Panc1 (cell line): ENCODE data around the gene RIC8A.

ENCODE experiments used
- POLR2AphosphoS5 ChIP-seq: IDR thresholded peaks from 2 replicates; pipeline ENCODE4 v1.6.1; 2012; ENCODE audit warnings: mild to moderate bottlenecking, low read depth, low read length, moderate library complexity
- SIN3A ChIP-seq: IDR thresholded peaks from 2 replicates; pipeline ENCODE4 v1.6.1; 2012; ENCODE audit warnings: low read depth, mild to moderate bottlenecking, low read length, moderate library complexity, borderline replicate concordance; ENCODE audit not compliant: insufficient read depth
- TF ChIP-seq, protein P1 (sequence below): fragments of 450-650 bp; IDR thresholded peaks from 2 replicates; pipeline ENCODE4 v1.5.1; 2017; ENCODE audit warnings: mild to moderate bottlenecking
- TF ChIP-seq, protein P2 (sequence below), 2 experiments: IDR thresholded peaks; 2 replicates each; pipeline ENCODE4 v1.6.1; 2011 to 2012; ENCODE audit warnings: low read depth in 2 of 2, control low read depth in 1 of 2, low read length in 1 of 2, mild to moderate bottlenecking in 1 of 2, moderate library complexity in 1 of 2; ENCODE audit not compliant: insufficient read depth in 1 of 2

DNA sequence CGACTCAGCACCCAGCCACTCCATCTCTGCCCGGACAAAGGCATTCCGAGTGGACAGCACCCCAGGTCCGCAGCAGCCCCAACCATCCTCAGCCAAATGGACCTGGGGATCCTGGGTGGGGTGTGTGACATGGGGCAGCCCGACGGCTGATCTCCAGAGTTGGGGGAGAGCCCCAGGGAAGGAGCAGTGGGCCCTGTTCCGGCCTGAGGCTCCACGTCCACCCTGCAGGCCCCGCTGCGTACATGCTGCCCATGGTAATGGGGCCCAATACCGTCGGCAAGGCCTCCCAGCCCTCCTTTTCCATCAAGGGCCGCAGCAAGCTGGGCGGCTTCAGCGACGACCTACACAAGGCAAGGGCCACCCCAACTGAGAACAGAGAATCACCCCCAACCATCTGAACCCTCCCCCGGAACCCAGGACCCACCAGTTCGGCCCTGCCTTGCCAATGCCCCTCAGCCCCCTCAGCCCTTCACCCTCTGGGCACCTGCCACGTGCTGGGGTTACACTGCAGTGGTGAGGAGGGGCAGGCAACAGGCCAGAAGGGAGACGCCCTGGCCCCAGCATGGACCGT, 9.2 kb upstream of the RIC8A start:
- TF ChIP-seq, protein P1, sequence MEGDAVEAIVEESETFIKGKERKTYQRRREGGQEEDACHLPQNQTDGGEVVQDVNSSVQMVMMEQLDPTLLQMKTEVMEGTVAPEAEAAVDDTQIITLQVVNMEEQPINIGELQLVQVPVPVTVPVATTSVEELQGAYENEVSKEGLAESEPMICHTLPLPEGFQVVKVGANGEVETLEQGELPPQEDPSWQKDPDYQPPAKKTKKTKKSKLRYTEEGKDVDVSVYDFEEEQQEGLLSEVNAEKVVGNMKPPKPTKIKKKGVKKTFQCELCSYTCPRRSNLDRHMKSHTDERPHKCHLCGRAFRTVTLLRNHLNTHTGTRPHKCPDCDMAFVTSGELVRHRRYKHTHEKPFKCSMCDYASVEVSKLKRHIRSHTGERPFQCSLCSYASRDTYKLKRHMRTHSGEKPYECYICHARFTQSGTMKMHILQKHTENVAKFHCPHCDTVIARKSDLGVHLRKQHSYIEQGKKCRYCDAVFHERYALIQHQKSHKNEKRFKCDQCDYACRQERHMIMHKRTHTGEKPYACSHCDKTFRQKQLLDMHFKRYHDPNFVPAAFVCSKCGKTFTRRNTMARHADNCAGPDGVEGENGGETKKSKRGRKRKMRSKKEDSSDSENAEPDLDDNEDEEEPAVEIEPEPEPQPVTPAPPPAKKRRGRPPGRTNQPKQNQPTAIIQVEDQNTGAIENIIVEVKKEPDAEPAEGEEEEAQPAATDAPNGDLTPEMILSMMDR, result no peak
- TF ChIP-seq POLR2AphosphoS5 (no peak), SIN3A (no peak)
- TF ChIP-seq, protein P2, sequence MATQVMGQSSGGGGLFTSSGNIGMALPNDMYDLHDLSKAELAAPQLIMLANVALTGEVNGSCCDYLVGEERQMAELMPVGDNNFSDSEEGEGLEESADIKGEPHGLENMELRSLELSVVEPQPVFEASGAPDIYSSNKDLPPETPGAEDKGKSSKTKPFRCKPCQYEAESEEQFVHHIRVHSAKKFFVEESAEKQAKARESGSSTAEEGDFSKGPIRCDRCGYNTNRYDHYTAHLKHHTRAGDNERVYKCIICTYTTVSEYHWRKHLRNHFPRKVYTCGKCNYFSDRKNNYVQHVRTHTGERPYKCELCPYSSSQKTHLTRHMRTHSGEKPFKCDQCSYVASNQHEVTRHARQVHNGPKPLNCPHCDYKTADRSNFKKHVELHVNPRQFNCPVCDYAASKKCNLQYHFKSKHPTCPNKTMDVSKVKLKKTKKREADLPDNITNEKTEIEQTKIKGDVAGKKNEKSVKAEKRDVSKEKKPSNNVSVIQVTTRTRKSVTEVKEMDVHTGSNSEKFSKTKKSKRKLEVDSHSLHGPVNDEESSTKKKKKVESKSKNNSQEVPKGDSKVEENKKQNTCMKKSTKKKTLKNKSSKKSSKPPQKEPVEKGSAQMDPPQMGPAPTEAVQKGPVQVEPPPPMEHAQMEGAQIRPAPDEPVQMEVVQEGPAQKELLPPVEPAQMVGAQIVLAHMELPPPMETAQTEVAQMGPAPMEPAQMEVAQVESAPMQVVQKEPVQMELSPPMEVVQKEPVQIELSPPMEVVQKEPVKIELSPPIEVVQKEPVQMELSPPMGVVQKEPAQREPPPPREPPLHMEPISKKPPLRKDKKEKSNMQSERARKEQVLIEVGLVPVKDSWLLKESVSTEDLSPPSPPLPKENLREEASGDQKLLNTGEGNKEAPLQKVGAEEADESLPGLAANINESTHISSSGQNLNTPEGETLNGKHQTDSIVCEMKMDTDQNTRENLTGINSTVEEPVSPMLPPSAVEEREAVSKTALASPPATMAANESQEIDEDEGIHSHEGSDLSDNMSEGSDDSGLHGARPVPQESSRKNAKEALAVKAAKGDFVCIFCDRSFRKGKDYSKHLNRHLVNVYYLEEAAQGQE (IDR thresholded peaks at IDR 0.05; ENCODE audit: insufficient read depth in 1 of 2, low read depth in 2 of 2, low read length in 1 of 2), result no peak
